ENCODE measurements around the gene CDC25A. TPM values are rescaled to one million over a fixed set of nuclear protein-coding genes. Genes with fewer than 3 reads are reported as not detected.
"Not testable (repeated sequence)": the region's sequence is repeated elsewhere in the genome, so short reads cannot be mapped to it uniquely, and the experiment has no call there.

Gene CDC25A
- total RNA-seq, 2 experiments from 2014 or later, result 30.3 to 31.3 TPM

DNA sequence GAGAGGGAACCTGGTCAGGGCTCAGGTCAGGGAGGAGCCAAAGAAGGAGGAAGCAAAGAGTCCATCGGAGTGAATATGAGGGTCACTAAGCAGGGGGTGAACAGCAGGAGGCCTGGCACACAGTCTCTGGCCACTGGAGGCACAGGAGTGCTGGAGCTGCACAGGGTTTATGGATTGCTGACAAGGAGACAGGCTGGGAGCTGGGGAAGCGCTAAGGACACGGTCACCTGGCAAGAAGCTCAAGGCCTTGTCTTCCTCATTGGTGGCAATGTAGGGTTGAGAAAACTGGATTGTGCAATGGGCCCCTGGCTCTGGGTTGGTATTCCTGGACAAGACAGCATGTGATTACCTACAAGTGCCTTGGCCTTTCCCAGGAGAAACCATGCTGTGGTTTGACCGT lies 29.2 kb upstream of the CDC25A start:
- ChIA-PET CTCF (no interaction called here), POLR2A (no interaction called here)
- DNase-seq (no peak), ATAC-seq (no peak)
- Mint-ChIP-seq H3K27me3 (ENCODE audit: low read depth) (no peaks in the 10 kb centered on the region), H3K9me3 (ENCODE audit: insufficient read depth) (no peaks in the 10 kb centered on the region), H3K4me3 (no peak overlapping the region), H3K36me3 (ENCODE audit: low read depth) (no peaks in the 10 kb centered on the region), H3K27ac (no peak overlapping the region), H3K4me1 (ENCODE audit: low read depth) (no peaks in the 10 kb centered on the region)

- Mint-ChIP-seq H3K4me1 (ENCODE audit: low read depth) (no peaks in the 10 kb centered on the region), H3K27ac (no peak overlapping the region), H3K9me3 (ENCODE audit: insufficient read depth) (no peaks in the 10 kb centered on the region), H3K4me3 (no peak overlapping the region), H3K36me3 (ENCODE audit: low read depth) (no peaks in the 10 kb centered on the region), H3K27me3 (ENCODE audit: low read depth) (no peaks in the 10 kb centered on the region)
- DNase-seq (no peak), ATAC-seq (no peak)
- POLR2A ChIA-PET, result no interaction called here
- CTCF ChIA-PET, result no interaction called here
Measured at GRCh38 chr3:48215876-48216275, 27.7 kb upstream of the CDC25A start.

DNA sequence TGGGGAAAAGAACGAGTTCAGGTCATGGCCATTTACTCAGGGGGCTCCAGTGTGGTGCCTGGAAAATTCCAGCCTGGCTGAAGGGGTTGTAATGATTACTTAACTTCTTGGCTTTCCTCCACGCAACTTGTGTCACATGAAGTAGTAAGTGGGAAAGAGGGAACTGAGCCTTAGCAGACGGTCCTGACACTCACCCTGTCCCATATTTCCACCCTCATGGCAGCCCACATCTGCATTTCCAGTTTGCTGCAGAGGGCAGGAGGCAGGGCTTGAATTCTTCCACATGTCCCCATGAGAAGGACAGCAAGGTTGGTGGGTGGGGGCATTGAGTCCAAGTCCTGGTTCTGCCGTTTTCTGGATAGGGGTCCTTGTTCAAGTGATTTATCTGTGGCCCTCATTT lies 27.2 kb upstream of the CDC25A start:
- H3K4me1 Mint-ChIP-seq (ENCODE audit: low read depth), result no peaks in the 10 kb centered on the region
- ChIA-PET POLR2A (no interaction called here), CTCF (no interaction called here)
- no peaks in the 10 kb centered on the region for H3K36me3 Mint-ChIP-seq (ENCODE audit: low read depth)
- no peak for ATAC-seq
- no peak for DNase-seq
- no peaks in the 10 kb centered on the region for H3K27me3 Mint-ChIP-seq (ENCODE audit: low read depth)
- no peak overlapping the region for H3K27ac Mint-ChIP-seq
- H3K9me3 Mint-ChIP-seq (ENCODE audit: insufficient read depth), result no peaks in the 10 kb centered on the region
- H3K4me3 Mint-ChIP-seq, result no peak overlapping the region

DNA sequence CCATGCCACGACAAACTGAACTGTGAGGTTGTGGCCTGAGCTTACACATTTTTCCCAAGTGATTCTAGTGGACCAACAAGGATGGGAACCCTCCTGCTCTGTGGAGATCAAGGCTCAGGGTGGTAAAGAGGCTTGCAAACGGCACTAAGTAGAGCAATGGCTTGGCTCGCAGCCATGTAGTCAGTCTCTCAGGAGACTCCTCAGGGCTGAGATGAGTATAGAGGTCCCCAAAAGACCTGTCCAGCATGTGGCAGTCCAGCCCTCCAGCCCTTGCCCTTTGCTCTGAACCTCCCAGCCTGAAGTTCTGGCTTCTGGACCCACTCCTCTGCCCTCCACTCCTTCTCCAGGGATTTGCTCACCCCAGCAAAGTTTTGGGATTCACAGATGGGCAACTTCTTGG lies 26.8 kb upstream of the CDC25A start:
- no peak for ATAC-seq

DNA sequence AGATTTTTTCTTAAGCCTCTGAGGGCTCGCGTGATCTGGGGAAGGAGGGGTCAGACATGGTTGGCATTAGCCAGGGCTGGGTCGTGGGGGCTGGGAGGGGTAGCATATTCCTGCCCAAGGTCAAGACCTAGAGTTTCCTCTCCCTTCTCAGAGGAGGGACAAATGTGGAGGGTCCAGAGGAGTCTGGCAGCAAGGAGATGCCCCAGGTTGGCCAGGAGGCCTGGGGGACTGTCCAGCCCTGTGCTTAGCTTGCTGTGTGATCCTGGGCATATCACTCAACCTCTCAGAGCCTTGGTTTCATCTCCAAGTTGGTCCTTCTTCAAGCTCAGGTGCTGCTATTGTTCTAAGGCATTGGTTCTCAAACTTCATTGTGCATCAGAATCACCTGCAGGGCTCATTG lies 26.0 kb upstream of the CDC25A start:
- POLR2A ChIA-PET, result no interaction called here
- DNase-seq (no peak), ATAC-seq (no peak)
- CTCF ChIA-PET, result no interaction called here
- H3K36me3 Mint-ChIP-seq (ENCODE audit: low read depth), result no peaks in the 10 kb centered on the region
- no peak overlapping the region for H3K27ac Mint-ChIP-seq
- H3K4me1 Mint-ChIP-seq (ENCODE audit: low read depth), result no peaks in the 10 kb centered on the region
- H3K4me3 Mint-ChIP-seq, result no peak overlapping the region
- H3K27me3 Mint-ChIP-seq (ENCODE audit: low read depth), result no peaks in the 10 kb centered on the region
- no peaks in the 10 kb centered on the region for H3K9me3 Mint-ChIP-seq (ENCODE audit: insufficient read depth)

More for the DNA sequence above, 26.8 kb upstream of the CDC25A start:
- Mint-ChIP-seq H3K4me3 (no peak overlapping the region), H3K9me3 (ENCODE audit: insufficient read depth) (no peaks in the 10 kb centered on the region), H3K4me1 (ENCODE audit: low read depth) (no peaks in the 10 kb centered on the region), H3K36me3 (ENCODE audit: low read depth) (no peaks in the 10 kb centered on the region), H3K27ac (no peak overlapping the region), H3K27me3 (ENCODE audit: low read depth) (no peaks in the 10 kb centered on the region)
- no peak for DNase-seq
- CTCF ChIA-PET, result no interaction called here
- POLR2A ChIA-PET, result no interaction called here

DNA sequence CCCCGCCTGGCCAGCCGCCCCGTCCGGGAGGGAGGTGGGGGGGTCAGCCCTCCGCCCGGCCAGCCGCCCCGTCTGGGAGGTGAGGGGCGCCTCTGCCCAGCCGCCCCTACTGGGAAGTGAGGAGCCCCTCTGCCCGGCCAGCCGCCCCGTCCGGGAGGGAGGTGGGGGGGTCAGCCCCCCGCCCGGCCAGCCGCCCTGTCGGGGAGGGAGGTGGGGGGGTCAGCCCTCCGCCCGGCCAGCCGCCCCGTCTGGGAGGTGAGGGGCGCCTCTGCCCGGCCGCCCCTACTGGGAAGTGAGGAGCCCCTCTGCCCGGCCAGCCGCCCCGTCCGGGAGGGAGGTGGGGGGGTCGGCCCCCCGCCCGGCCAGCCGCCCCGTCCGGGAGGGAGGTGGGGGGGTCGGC lies 23.6 kb upstream of the CDC25A start:
- ATAC-seq; DNase-seq; POLR2A ChIA-PET; H3K27me3 Mint-ChIP-seq (ENCODE audit: low read depth); H3K4me1 Mint-ChIP-seq (ENCODE audit: low read depth); H3K4me3 Mint-ChIP-seq; H3K9me3 Mint-ChIP-seq (ENCODE audit: insufficient read depth); CTCF ChIA-PET; H3K36me3 Mint-ChIP-seq (ENCODE audit: low read depth); H3K27ac Mint-ChIP-seq: not testable (repeated sequence)

DNA sequence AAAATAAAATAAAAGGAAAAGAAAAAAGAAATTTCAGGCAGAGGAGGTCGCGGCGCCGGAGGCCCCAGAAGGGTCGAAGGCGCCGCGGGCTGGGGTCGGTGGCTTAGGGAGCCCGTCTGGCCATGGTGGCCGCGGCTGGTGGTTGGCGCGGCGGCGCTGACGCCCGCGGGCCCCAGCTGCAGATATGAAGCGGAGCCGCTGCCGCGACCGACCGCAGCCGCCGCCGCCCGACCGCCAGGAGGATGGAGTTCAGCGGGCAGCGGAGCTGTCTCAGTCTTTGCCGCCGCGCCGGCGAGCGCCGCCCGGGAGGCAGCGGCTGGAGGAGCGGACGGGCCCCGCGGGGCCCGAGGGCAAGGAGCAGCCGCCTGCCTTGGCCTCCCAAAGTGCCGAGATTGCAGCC lies 22.3 kb upstream of the CDC25A start:
- CTCF ChIA-PET; H3K27ac Mint-ChIP-seq; H3K27me3 Mint-ChIP-seq (ENCODE audit: low read depth): not testable (repeated sequence)

DNA sequence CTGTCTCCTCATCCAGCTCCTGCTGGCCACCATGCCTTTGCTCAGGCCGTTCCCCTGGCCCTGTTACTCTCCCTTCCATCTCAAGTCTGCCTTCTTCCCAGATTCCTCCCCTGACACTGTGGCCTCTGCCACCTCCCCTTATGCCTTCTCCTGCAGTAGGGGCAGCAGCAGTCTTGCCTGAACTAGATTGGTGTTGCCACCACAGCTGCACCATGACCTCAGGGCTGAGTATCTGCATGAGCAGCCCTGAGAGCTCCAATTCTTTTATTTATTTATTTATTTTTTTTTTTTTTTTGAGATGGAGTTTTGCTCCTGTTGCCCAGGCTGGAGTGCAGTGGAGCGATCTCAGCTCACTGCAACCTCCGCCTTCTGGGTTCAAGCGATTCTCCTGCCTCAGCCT lies 21.2 kb upstream of the CDC25A start:
- ATAC-seq, result no peak
- no peak overlapping the region for H3K27ac Mint-ChIP-seq
- no peaks in the 10 kb centered on the region for H3K27me3 Mint-ChIP-seq (ENCODE audit: low read depth)
- no peaks in the 10 kb centered on the region for H3K36me3 Mint-ChIP-seq (ENCODE audit: low read depth)
- POLR2A ChIA-PET, result interaction anchor here (0.6 kb wide), 1 partner anchor 9 kb away, joined by 3 read pairs; no protein-coding TSS in a partner anchor
- H3K4me1 Mint-ChIP-seq (ENCODE audit: low read depth), result no peaks in the 10 kb centered on the region
- no peak for DNase-seq
- no peaks in the 10 kb centered on the region for H3K9me3 Mint-ChIP-seq (ENCODE audit: insufficient read depth)
- no peak overlapping the region for H3K4me3 Mint-ChIP-seq
- CTCF ChIA-PET, result no interaction called here

More for the DNA sequence above, 22.3 kb upstream of the CDC25A start:
- ATAC-seq; H3K4me1 Mint-ChIP-seq (ENCODE audit: low read depth); POLR2A ChIA-PET; H3K9me3 Mint-ChIP-seq (ENCODE audit: insufficient read depth); H3K36me3 Mint-ChIP-seq (ENCODE audit: low read depth); DNase-seq; H3K4me3 Mint-ChIP-seq: not testable (repeated sequence)

- Mint-ChIP-seq H3K36me3 (ENCODE audit: low read depth) (no peaks in the 10 kb centered on the region), H3K27ac (no peak overlapping the region), H3K27me3 (ENCODE audit: low read depth) (no peaks in the 10 kb centered on the region), H3K9me3 (ENCODE audit: insufficient read depth) (no peaks in the 10 kb centered on the region), H3K4me1 (ENCODE audit: low read depth) (no peaks in the 10 kb centered on the region), H3K4me3 (no peak overlapping the region)
- no peak for DNase-seq
- no peak for ATAC-seq
- ChIA-PET CTCF (interaction anchor here (0.9 kb wide), 1 partner anchor 228 kb away, joined by 5 read pairs; no protein-coding TSS in a partner anchor), POLR2A (no interaction called here)
Measured at GRCh38 chr3:48208076-48208475, 19.9 kb upstream of the CDC25A start.

- DNase-seq (no peak), ATAC-seq (no peak)
- H3K9me3 Mint-ChIP-seq (ENCODE audit: insufficient read depth), result no peaks in the 10 kb centered on the region
- CTCF ChIA-PET, result no interaction called here
- H3K27me3 Mint-ChIP-seq (ENCODE audit: low read depth), result no peaks in the 10 kb centered on the region
- POLR2A ChIA-PET, result no interaction called here
- no peak overlapping the region for H3K27ac Mint-ChIP-seq
- H3K4me3 Mint-ChIP-seq, result no peak overlapping the region
- H3K36me3 Mint-ChIP-seq (ENCODE audit: low read depth), result no peaks in the 10 kb centered on the region
- no peaks in the 10 kb centered on the region for H3K4me1 Mint-ChIP-seq (ENCODE audit: low read depth)
Measured at GRCh38 chr3:48202632-48203031, 14.4 kb upstream of the CDC25A start.

GRCh38 chr3:48199117-48199516 lies 10.9 kb upstream of the CDC25A start:
- POLR2A ChIA-PET, result no interaction called here

DNA sequence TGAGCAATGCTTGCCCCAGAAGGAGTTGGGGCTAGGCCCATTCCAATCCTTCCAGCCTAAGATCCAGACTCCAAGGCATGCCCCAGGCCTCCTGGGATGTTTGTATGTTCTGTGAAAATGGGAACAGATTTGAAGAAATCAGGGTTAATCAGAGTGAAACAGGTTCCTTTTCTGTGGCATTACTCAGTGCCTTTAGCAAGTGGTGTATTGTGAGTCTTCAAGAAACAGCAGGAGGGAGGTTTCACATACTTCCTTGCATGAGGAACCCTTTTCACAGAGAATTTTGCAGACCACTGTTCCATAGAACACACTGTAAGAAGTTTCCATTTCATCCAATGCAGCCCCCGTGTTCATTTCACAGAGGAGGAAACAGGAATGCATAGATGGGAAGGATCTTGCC lies 8.4 kb upstream of the CDC25A start:
- no peaks in the 10 kb centered on the region for H3K9me3 Mint-ChIP-seq (ENCODE audit: insufficient read depth)
- H3K4me3 Mint-ChIP-seq, result no peak overlapping the region
- DNase-seq (no peak), ATAC-seq (no peak)
- H3K4me1 Mint-ChIP-seq (ENCODE audit: low read depth), result no peaks in the 10 kb centered on the region
- H3K27ac Mint-ChIP-seq, result no peak overlapping the region
- ChIA-PET CTCF (no interaction called here), POLR2A (no interaction called here)
- no peaks in the 10 kb centered on the region for H3K36me3 Mint-ChIP-seq (ENCODE audit: low read depth)
- no peaks in the 10 kb centered on the region for H3K27me3 Mint-ChIP-seq (ENCODE audit: low read depth)

More at GRCh38 chr3:48199117-48199516, 10.9 kb upstream of the CDC25A start:
- CTCF ChIA-PET, result interaction anchor here (1.7 kb wide), 1 partner anchor 237 kb away, joined by 5 read pairs; no protein-coding TSS in a partner anchor
- Mint-ChIP-seq H3K4me1 (ENCODE audit: low read depth) (no peaks in the 10 kb centered on the region), H3K4me3 (no peak overlapping the region), H3K9me3 (ENCODE audit: insufficient read depth) (no peaks in the 10 kb centered on the region), H3K27me3 (ENCODE audit: low read depth) (no peaks in the 10 kb centered on the region), H3K27ac (no peak overlapping the region), H3K36me3 (ENCODE audit: low read depth) (no peaks in the 10 kb centered on the region)
- no peak for ATAC-seq
- no peak for DNase-seq

- POLR2A ChIA-PET, result interaction anchor here (0.6 kb wide), 1 partner anchor 90 kb away, joined by 3 read pairs; no protein-coding TSS in a partner anchor
- no peaks in the 10 kb centered on the region for H3K36me3 Mint-ChIP-seq (ENCODE audit: low read depth)
- no peaks in the 10 kb centered on the region for H3K27me3 Mint-ChIP-seq (ENCODE audit: low read depth)
- no peaks in the 10 kb centered on the region for H3K4me1 Mint-ChIP-seq (ENCODE audit: low read depth)
- peak; percentile 41 for DNase-seq
- no peak overlapping the region for H3K4me3 Mint-ChIP-seq
- peak; percentile 22 for ATAC-seq
- H3K9me3 Mint-ChIP-seq (ENCODE audit: insufficient read depth), result no peaks in the 10 kb centered on the region
- H3K27ac Mint-ChIP-seq, result no peak overlapping the region
- CTCF ChIA-PET, result interaction anchor here (0.7 to 1.9 kb wide), 12 partner anchors 12 to 363 kb away, joined by 3 to 31 read pairs (median 4); partner anchors contain the start of gene ZNF589
Measured at GRCh38 chr3:48194446-48195071, 6.3 kb upstream of the CDC25A start.
